Activated T-helper 2 cell treated with anti-CD3 and anti-CD28 coated beads, Interferon-gamma antibody, Interleukin-2, Interleukin-4, amounts not matched to agents 10 μg/mL and 5 μg/mL and 100 μg/mL, durations not matched to agents 14 hours and 24 hours and 36 hours (primary cell): ENCODE results near the gene NAT16. TPM values are rescaled to one million over a fixed set of nuclear protein-coding genes. Genes with fewer than 3 reads are reported as not detected.
"Not testable (repeated sequence)": the region's sequence is repeated elsewhere in the genome, so short reads cannot be mapped to it uniquely, and the experiment has no call there.

ENCODE experiments used
- DNase-seq: peaks from one replicate; pipeline ENCODE4 v3.0.0; 2021; ENCODE audit warnings: low spot score
- H3K27ac Mint-ChIP-seq: one replicate; pipeline ENCODE4 v1.8.0; 2021; ENCODE audit warnings: mixed read lengths
- H3K27me3 Mint-ChIP-seq: one replicate; pipeline ENCODE4 v1.8.0; 2021; ENCODE audit warnings: low read depth, mixed read lengths
- H3K36me3 Mint-ChIP-seq: one replicate; pipeline ENCODE4 v1.8.0; 2021; ENCODE audit warnings: low read depth, mixed read lengths
- H3K4me1 Mint-ChIP-seq: one replicate; pipeline ENCODE4 v1.8.0; 2021; ENCODE audit warnings: low read depth, mixed read lengths
- H3K4me3 Mint-ChIP-seq: one replicate; pipeline ENCODE4 v1.8.0; 2021; ENCODE audit warnings: low read depth, mild to moderate bottlenecking, moderate library complexity, mixed read lengths
- H3K9me3 Mint-ChIP-seq: one replicate; pipeline ENCODE4 v1.8.0; 2021; ENCODE audit warnings: mixed read lengths
- intact Hi-C: fragments of 100-400 bp; cut with micrococcal nuclease; formaldehyde crosslinking; loops from one replicate; pipeline ENCODE4 v1.15.1; 2023
- total RNA-seq: library from RNA; stranded (reverse); gene quantifications from 2 replicates; pipeline ENCODE4 v1.2.3, GENCODE V29; 2022

NAT16 gene
- total RNA-seq, 1 donor from 2014 or later: not detected

DNA sequence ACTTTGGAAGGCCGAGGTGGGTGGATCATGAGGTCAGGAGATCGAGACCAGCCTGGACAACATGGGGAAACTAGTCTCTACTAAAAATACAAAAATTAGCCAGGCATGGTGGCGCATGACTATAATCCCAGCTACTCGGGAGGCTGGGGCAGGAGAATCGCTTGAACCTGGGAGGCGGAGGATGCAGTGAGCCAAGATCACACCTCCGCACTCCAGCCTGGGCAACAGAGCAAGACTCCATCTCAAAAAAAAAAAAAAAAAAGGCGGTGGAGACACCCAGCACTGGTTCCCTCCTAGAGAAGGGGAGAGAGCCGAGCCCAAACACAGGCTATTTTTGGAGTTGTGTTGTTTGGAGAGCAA is 58.5 kb downstream of the NAT16 start:
- Mint-ChIP-seq H3K27me3 (peaks cover 34% of the 10 kb centered on the region), H3K4me1 (peaks cover 31% of the 10 kb centered on the region), H3K4me3 (peak overlapping the region; percentile 31)
- DNase-seq, H3K36me3 Mint-ChIP-seq, H3K27ac Mint-ChIP-seq, intact Hi-C loops, H3K9me3 Mint-ChIP-seq: not testable (repeated sequence)

Other genes starting within 250 kb of the NAT16 start
- 0.11 TPM in 1 of 2 replicates, not detected in the other for gene MUC3A, start 230.8 kb downstream of the NAT16 start, total RNA-seq
- 0.85 and 1.4 TPM in 2 replicates for gene MUC12, start 210.7 kb downstream of the NAT16 start, total RNA-seq
- gene MUC17, start 160.2 kb downstream of the NAT16 start, total RNA-seq: not detected in 2 replicates
- gene TRIM56, start 94.8 kb downstream of the NAT16 start, total RNA-seq: 42.6 and 43.8 TPM in 2 replicates
- gene SERPINE1, start 53.2 kb downstream of the NAT16 start, total RNA-seq: 0.23 TPM in 2 replicates
- gene AP1S1, start 25.8 kb downstream of the NAT16 start, total RNA-seq: 41.8 and 42.8 TPM in 2 replicates
- 0.23 and 0.41 TPM in 2 replicates for gene VGF, start 14.7 kb downstream of the NAT16 start, total RNA-seq
- not detected in 2 replicates for gene MOGAT3, start 20.7 kb upstream of the NAT16 start, total RNA-seq
- gene PLOD3, start 37.3 kb upstream of the NAT16 start, total RNA-seq: 75.5 and 82.8 TPM in 2 replicates
- gene ZNHIT1, start 37.9 kb upstream of the NAT16 start, total RNA-seq: 45.1 and 46.8 TPM in 2 replicates
- 18.2 and 19.4 TPM in 2 replicates for gene CLDN15, start 57.5 kb upstream of the NAT16 start, total RNA-seq
- gene FIS1, start 64.8 kb upstream of the NAT16 start, total RNA-seq: 121 and 132 TPM in 2 replicates
- gene IFT22, start 141.5 kb upstream of the NAT16 start, total RNA-seq: 4.5 and 5.3 TPM in 2 replicates
- gene COL26A1, start 182.6 kb upstream of the NAT16 start, total RNA-seq: 0.11 and 0.16 TPM in 2 replicates